ENCODE data around the gene ZDHHC12.

The ZDHHC12 gene

GRCh38 chr9:128714586-128715435 lies 9.1 kb downstream of the ZDHHC12 start (continued):
- TF ChIP-seq ZNF623 (tag by site-specific recombination; IDR thresholded peaks at IDR 0.05) (no peak), ZNF404 (tag by site-specific recombination; IDR thresholded peaks at IDR 0.05) (no peak), ZNF214 (tag by site-specific recombination; IDR thresholded peaks at IDR 0.05; ENCODE audit: borderline replicate concordance) (no peak), BCL6B (tag by site-specific recombination; IDR thresholded peaks at IDR 0.05) (no peak), ZNF114 (tag by site-specific recombination; IDR thresholded peaks at IDR 0.05) (no peak), ZNF148 (tag by site-specific recombination; IDR thresholded peaks at IDR 0.05; ENCODE audit: borderline replicate concordance) (no peak), KLF7 (tag by site-specific recombination; IDR thresholded peaks at IDR 0.05; ENCODE audit: borderline replicate concordance) (no peak), ZNF621 (tag by site-specific recombination; IDR thresholded peaks at IDR 0.05) (no peak)

- H3K36me3 ChIP-seq (ENCODE audit: control insufficient read depth in 2 of 2, insufficient read depth in 1 of 2, low read length in 2 of 2) = peaks cover 3 to 52% of the 10 kb centered on the region in 2 experiments; a peak in 2 of 3 replicates
- ChIA-PET POLR2A (interaction anchor here (0.9 to 1.2 kb wide), 2 partner anchors 9 to 10 kb away, joined by 3 to 4 read pairs; partner anchors contain the start of gene ZDHHC12), CTCF (interaction anchor here (0.9 to 1.4 kb wide), 2 partner anchors 12 to 14 kb away, joined by 3 to 4 read pairs; partner anchors contain the start of gene PKN3)
- H3K4me3 ChIP-seq (ENCODE audit: low read depth, low read length) = no peak overlapping the region
- no peaks in the 10 kb centered on the region for H3K9me3 ChIP-seq (ENCODE audit: control insufficient read depth, insufficient read depth, low read depth, low read length)
- H3K4me1 ChIP-seq (ENCODE audit: control insufficient read depth, insufficient read depth, low read length) = no peaks in the 10 kb centered on the region
- TF ChIP-seq REST (tag by site-specific recombination; IDR thresholded peaks at IDR 0.05) = no peak
- no peak for TF ChIP-seq ZNF266 (tag by site-specific recombination; IDR thresholded peaks at IDR 0.05; ENCODE audit: low read depth)
- TF ChIP-seq ZNF280C (tag by site-specific recombination; IDR thresholded peaks at IDR 0.05) = no peak
- TF ChIP-seq ZXDB (tag by site-specific recombination; IDR thresholded peaks at IDR 0.05) = no peak
- TF ChIP-seq ZNF768 (tag by site-specific recombination; IDR thresholded peaks at IDR 0.05) = no peak
- no peak for TF ChIP-seq ZSCAN23 (tag by site-specific recombination; IDR thresholded peaks at IDR 0.05)
- H3K27ac ChIP-seq (ENCODE audit: extremely low read depth, low read depth, low read length) = no peak overlapping the region
Observed at GRCh38 chr9:128713941-128714573, 9.9 kb downstream of the ZDHHC12 start.

All from HEK293 (cell line).